IMR-90 (cell line): ENCODE results near the gene RPS6KA5. TPM values are rescaled to one million over a fixed set of nuclear protein-coding genes. Genes with fewer than 3 reads are reported as not detected.

Experiments used
- ATAC-seq: fragments of 200-7000 bp; cut with Tn5 transposase; 2 replicates; pipeline ENCODE4 v1.9.1; 2020; ENCODE audit warnings: low read depth, mild to moderate bottlenecking, moderate library complexity
- BruUV-seq: library from RNA; stranded (reverse); fragments of 400-500 nt; replicated peaks from 2 replicates; lab custom pipeline; 2021; lab: Mats Ljungman, UMichigan
- CTCF ChIA-PET: fragments of 300-600 bp; formaldehyde crosslinking; extraction: SDS; loops from one replicate; lab custom pipeline; 2021; ENCODE audit warnings: antibody characterized with exemption; lab: Yijun Ruan, JAX
- POLR2A ChIA-PET: fragments of 300-600 bp; sonication (Branson Sonifier 250); formaldehyde crosslinking; loops from one replicate; lab custom pipeline; 2022; ENCODE audit warnings: antibody characterized with exemption; ENCODE audit not compliant: unreplicated experiment; lab: Charles Lee
- DNase-seq: peaks from one replicate; pipeline ENCODE4 v3.0.0; 2013
- H2AFZ ChIP-seq: replicated peaks from 2 replicates; pipeline ENCODE3; 2013; ENCODE audit warnings: low read length, mild to moderate bottlenecking; ENCODE audit not compliant: poor library complexity
- H2AK5ac ChIP-seq: 2 replicates; pipeline ENCODE4 v1.6.1; 2013; ENCODE audit warnings: low read depth, low read length, inconsistent platforms
- H2AK9ac ChIP-seq: replicated peaks from 2 replicates; pipeline ENCODE3; 2013; ENCODE audit warnings: mild to moderate bottlenecking, low read depth, low read length, moderate library complexity; ENCODE audit not compliant: poor library complexity
- H2BK120ac ChIP-seq: 2 replicates; pipeline ENCODE4 v1.6.1; 2013; ENCODE audit warnings: low read depth, low read length, inconsistent platforms
- H2BK15ac ChIP-seq: 3 replicates; pipeline ENCODE4 v1.6.1; 2013; ENCODE audit warnings: low read depth, low read length, inconsistent platforms
- H2BK20ac ChIP-seq: 2 replicates; pipeline ENCODE4 v1.6.1; 2013; ENCODE audit warnings: low read depth, mild to moderate bottlenecking, inconsistent platforms, low read length, moderate library complexity
- H2BK5ac ChIP-seq: 2 replicates; pipeline ENCODE4 v1.6.1; 2013; ENCODE audit warnings: mild to moderate bottlenecking, low read depth, low read length, inconsistent platforms; ENCODE audit not compliant: poor library complexity, severe bottlenecking
- H3K14ac ChIP-seq: replicated peaks from 2 replicates; pipeline ENCODE4 v1.6.1; 2013; ENCODE audit warnings: low read depth, low read length, inconsistent platforms
- H3K18ac ChIP-seq: 2 replicates; pipeline ENCODE4 v1.6.1; 2013; ENCODE audit warnings: low read depth, low read length, control low read depth
- H3K23ac ChIP-seq: 2 replicates; pipeline ENCODE4 v1.6.1; 2013; ENCODE audit warnings: low read depth, low read length, inconsistent platforms
- H3K27ac ChIP-seq: 2 replicates; pipeline ENCODE4 v1.5.1; 2013; ENCODE audit warnings: mild to moderate bottlenecking, control low read depth, low read length; ENCODE audit not compliant: insufficient read depth
- H3K27me3 ChIP-seq: 2 replicates; pipeline ENCODE4 v1.6.1; 2013; ENCODE audit warnings: low read length; ENCODE audit not compliant: control insufficient read depth, insufficient read depth
- H3K36me3 ChIP-seq: 2 replicates; pipeline ENCODE4 v1.6.1; 2013; ENCODE audit warnings: low read length, mixed read lengths; ENCODE audit not compliant: control insufficient read depth, insufficient read depth
- H3K4ac ChIP-seq: 2 replicates; pipeline ENCODE4 v1.6.1; 2013; ENCODE audit warnings: low read depth, low read length, inconsistent platforms
- H3K4me1 ChIP-seq: 2 replicates; pipeline ENCODE4 v1.6.1; 2013; ENCODE audit warnings: low read length, mixed read lengths; ENCODE audit not compliant: control insufficient read depth, insufficient read depth
- H3K4me2 ChIP-seq: 2 replicates; pipeline ENCODE4 v1.6.1; 2013; ENCODE audit warnings: low read depth, mild to moderate bottlenecking, control low read depth, low read length, moderate library complexity
- H3K4me3 ChIP-seq: 2 replicates; pipeline ENCODE4 v1.5.1; 2013; ENCODE audit warnings: low read depth, mild to moderate bottlenecking, control low read depth, low read length, moderate library complexity; ENCODE audit not compliant: insufficient read depth
- H3K56ac ChIP-seq: 2 replicates; pipeline ENCODE4 v1.6.1; 2013; ENCODE audit warnings: low read length, inconsistent platforms; ENCODE audit not compliant: insufficient read depth; ENCODE audit errors: extremely low read depth
- H3K79me1 ChIP-seq, 2 experiments: 2 replicates each; pipeline ENCODE4 v1.6.1; 2013; ENCODE audit warnings: low read length in 2 of 2, inconsistent platforms in 1 of 2, low read depth in 1 of 2
- H3K9ac ChIP-seq: 2 replicates; pipeline ENCODE4 v1.6.1; 2013; ENCODE audit warnings: low read depth, low read length, control low read depth
- H3K9me1 ChIP-seq: 2 replicates; pipeline ENCODE4 v1.6.1; 2013; ENCODE audit warnings: low read length, inconsistent platforms; ENCODE audit not compliant: insufficient read depth
- H3K9me3 ChIP-seq: 2 replicates; pipeline ENCODE4 v1.6.1; 2013; ENCODE audit warnings: low read length; ENCODE audit not compliant: control insufficient read depth, insufficient read depth
- H4K20me1 ChIP-seq: 2 replicates; pipeline ENCODE4 v1.6.1; 2013; ENCODE audit warnings: low read length, inconsistent platforms; ENCODE audit not compliant: insufficient read depth
- H4K5ac ChIP-seq: 2 replicates; pipeline ENCODE4 v1.6.1; 2013; ENCODE audit warnings: mild to moderate bottlenecking, low read depth, low read length, control low read depth
- H4K8ac ChIP-seq, 2 experiments: 2 replicates each; pipeline ENCODE4 v1.6.1; 2013; ENCODE audit warnings: low read depth in 2 of 2, low read length in 2 of 2, control low read depth in 1 of 2, inconsistent platforms in 1 of 2
- H4K91ac ChIP-seq: 2 replicates; pipeline ENCODE4 v1.6.1; 2013; ENCODE audit warnings: low read depth, low read length, inconsistent platforms; ENCODE audit not compliant: insufficient read depth
- BHLHE40 ChIP-seq: fragments of 150-350 bp; IDR thresholded peaks from 2 replicates; pipeline ENCODE4 v1.6.1; 2016; ENCODE audit warnings: mild to moderate bottlenecking, low read depth, low read length
- CEBPB ChIP-seq: IDR thresholded peaks from 2 replicates; pipeline ENCODE4 v1.6.1; 2012; ENCODE audit warnings: low read depth, low read length, improper control_type of control experiment
- CHD1 ChIP-seq: IDR thresholded peaks from 2 replicates; pipeline ENCODE4 v1.6.1; 2012; ENCODE audit warnings: low read depth, low read length, improper control_type of control experiment
- CTCF ChIP-seq: conservative IDR thresholded peaks from 2 replicates; pipeline ENCODE4 v1.5.1; 2012; ENCODE audit warnings: mild to moderate bottlenecking, low read depth, low read length, improper control_type of control experiment
- ELK1 ChIP-seq: fragments of 150-350 bp; IDR thresholded peaks from 2 replicates; pipeline ENCODE4 v1.6.1; 2016; ENCODE audit warnings: low read depth, mild to moderate bottlenecking, low read length, moderate library complexity, borderline replicate concordance
- FOS ChIP-seq: fragments of 150-350 bp; IDR thresholded peaks from 2 replicates; pipeline ENCODE4 v1.6.1; 2016; ENCODE audit warnings: low read depth, low read length
- MAFK ChIP-seq: IDR thresholded peaks from 2 replicates; pipeline ENCODE4 v1.6.1; 2012; ENCODE audit warnings: low read depth, low read length, improper control_type of control experiment
- MAZ ChIP-seq: IDR thresholded peaks from 2 replicates; pipeline ENCODE4 v1.6.1; 2012; ENCODE audit warnings: low read depth, mild to moderate bottlenecking, low read length, improper control_type of control experiment, moderate library complexity, borderline replicate concordance
- MXI1 ChIP-seq: IDR thresholded peaks from 2 replicates; pipeline ENCODE4 v1.6.1; 2012; ENCODE audit warnings: low read depth, mild to moderate bottlenecking, low read length, moderate library complexity, borderline replicate concordance
- NFE2L2 ChIP-seq: fragments of 150-350 bp; IDR thresholded peaks from 2 replicates; pipeline ENCODE4 v1.6.1; 2016; ENCODE audit warnings: low read depth, mild to moderate bottlenecking, low read length
- POLR2A ChIP-seq: IDR thresholded peaks from 2 replicates; pipeline ENCODE4 v1.6.1; 2012; ENCODE audit warnings: mild to moderate bottlenecking, low read depth, low read length
- RAD21 ChIP-seq: IDR thresholded peaks from 2 replicates; pipeline ENCODE4 v1.6.1; 2012; ENCODE audit warnings: low read length, improper control_type of control experiment
- RCOR1 ChIP-seq: IDR thresholded peaks from 2 replicates; pipeline ENCODE4 v1.6.1; 2012; ENCODE audit warnings: mild to moderate bottlenecking, low read length, improper control_type of control experiment; ENCODE audit not compliant: insufficient replicate concordance
- RFX5 ChIP-seq: IDR thresholded peaks from 2 replicates; pipeline ENCODE4 v1.8.0; 2012; ENCODE audit warnings: low read depth, mild to moderate bottlenecking, low read length, moderate library complexity
- SMC3 ChIP-seq: fragments of 150-350 bp; IDR thresholded peaks from 2 replicates; pipeline ENCODE4 v1.6.1; 2016; ENCODE audit warnings: low read depth, mild to moderate bottlenecking, antibody characterized with exemption, low read length, moderate library complexity
- USF2 ChIP-seq: fragments of 150-350 bp; IDR thresholded peaks from 2 replicates; pipeline ENCODE4 v1.6.1; 2017; ENCODE audit warnings: mild to moderate bottlenecking, antibody characterized with exemption, low read length, low read depth
- WGBS, 2 experiments: methylation state at CpG; one replicate each; pipeline versions ENCODE4 v1.1.5 to v1.1.7; 2013; ENCODE audit warnings: missing lambda C conversion rate in 2 of 2; ENCODE audit not compliant: insufficient read length in 1 of 2; ENCODE audit errors: extremely low coverage in 2 of 2; 5-methylcytosine and 5-hydroxymethylcytosine counted together
- dilution Hi-C: fragments of 300-500 bp; cut with HindIII; formaldehyde crosslinking; loops from one replicate; pipeline ENCODE4 v1.14.3; 2018; ENCODE audit warnings: low sequenced_read_pairs; ENCODE audit not compliant: unreplicated experiment
- in situ Hi-C: fragments of 300-500 bp; cut with MboI; formaldehyde crosslinking; loops from 3 replicates; pipeline ENCODE4 v1.14.3; 2019; ENCODE audit warnings: low sequenced_read_pairs, inconsistent platforms, mixed read lengths
- intact Hi-C: fragments of 100-400 bp; cut with micrococcal nuclease; formaldehyde crosslinking; loops from 2 replicates; pipeline ENCODE4 v1.10.0; 2022
- polyA plus RNA-seq, 3 experiments: library from polyadenylated mRNA; depleted of rRNA; stranded (reverse); fragments of >200 nt; gene quantifications; 2 replicates each; pipeline ENCODE4 v1.2.3, GENCODE V29; 2012; ENCODE audit warnings: low replicate concordance in 1 of 3
- total RNA-seq: library from RNA; depleted of rRNA; stranded (reverse); fragments of >200 nt; gene quantifications from 2 replicates; pipeline ENCODE4 v1.2.3, GENCODE V29; 2012

RPS6KA5 gene
- total and polyA plus RNA-seq, 2 of the 4 experiments (the other 2 are of a cell fraction) = 0.36 TPM

GRCh38 chr14:90799420-90799819, 261.0 kb downstream of the RPS6KA5 start:
- Histone ChIP-seq H3K9me3 (no peaks in the 10 kb centered on the region), H4K8ac (no peak overlapping the region), H3K4me1 (peaks cover 11% of the 10 kb centered on the region), H3K27ac (no peak overlapping the region), H2BK15ac (no peak overlapping the region), H2AK5ac (no peak overlapping the region), H2BK120ac (no peak overlapping the region), H3K79me1 (peaks cover 4 to 60% of the 10 kb centered on the region in 2 experiments), H4K91ac (no peak overlapping the region), H2BK5ac (no peak overlapping the region), H3K4ac (no peak overlapping the region), H3K9me1 (peaks cover 28% of the 10 kb centered on the region; the same call in 1 of the 2 replicates), H3K14ac (no peak overlapping the region), H3K36me3 (no peaks in the 10 kb centered on the region), H4K20me1 (peaks cover 4% of the 10 kb centered on the region), H3K56ac (no peak overlapping the region), H3K4me2 (no peak overlapping the region), H3K27me3 (no peaks in the 10 kb centered on the region), H3K18ac (no peak overlapping the region), H2BK20ac (no peak overlapping the region), H3K4me3 (no peak overlapping the region), H4K5ac (no peak overlapping the region), H3K9ac (no peak overlapping the region), H2AK9ac (no peak overlapping the region), H3K23ac (no peak overlapping the region), H2AFZ (no peak overlapping the region)
- intact Hi-C loops (no loop called here), in situ Hi-C loops (no loop called here), dilution Hi-C loops (no loop called here)
- POLR2A ChIA-PET = no interaction called here
- BruUV-seq = no TSS peak
- CTCF ChIA-PET = no interaction called here
- TF ChIP-seq MAFK (no peak), SMC3 (no peak), RFX5 (no peak), MXI1 (no peak), RCOR1 (no peak), ELK1 (no peak), CEBPB (no peak), BHLHE40 (no peak), CTCF (no peak), FOS (no peak), NFE2L2 (no peak), MAZ (no peak), USF2 (no peak), POLR2A (no peak), RAD21 (no peak), CHD1 (no peak)
- WGBS, 2 experiments = 94% methylated on average over 5 of the region's 5 CpGs; no CpG with 5 or more reads in 1 of the 2 experiments
- DNase-seq = no peak
- ATAC-seq = no peak
